ENCODE data around the gene MND1. TPM values are rescaled to one million over a fixed set of nuclear protein-coding genes. Genes with fewer than 3 reads are reported as not detected.
"Not testable (repeated sequence)": the region's sequence is repeated elsewhere in the genome, so short reads cannot be mapped to it uniquely, and the experiment has no call there.

MND1 gene
- total RNA-seq, 1 donor from 2014 or later: 2.4 TPM

- DNase-seq (ENCODE audit: low read depth): no peak
Observed at GRCh38 chr4:153440475-153440874, 96.0 kb downstream of the MND1 start.

- no peak for DNase-seq (ENCODE audit: low read depth)
Observed at GRCh38 chr4:153447175-153447905, 102.9 kb downstream of the MND1 start.

- DNase-seq (ENCODE audit: low read depth): no peak
Observed at GRCh38 chr4:153448003-153448731, 103.7 kb downstream of the MND1 start.

- DNase-seq (ENCODE audit: low read depth): no peak
Observed at GRCh38 chr4:153449338-153449737, 104.8 kb downstream of the MND1 start.

GRCh38 chr4:153450544-153450917, 106.0 kb downstream of the MND1 start:
- DNase-seq (ENCODE audit: low read depth): no peak

- DNase-seq (ENCODE audit: low read depth): not testable (repeated sequence)
Observed at GRCh38 chr4:153451145-153451544, 106.7 kb downstream of the MND1 start.

GRCh38 chr4:153451911-153452657, 107.6 kb downstream of the MND1 start:
- no peak for DNase-seq (ENCODE audit: low read depth)

- no peak for DNase-seq (ENCODE audit: low read depth)
Observed at GRCh38 chr4:153452658-153453378, 108.3 kb downstream of the MND1 start.

GRCh38 chr4:153453402-153453801, 108.9 kb downstream of the MND1 start:
- DNase-seq (ENCODE audit: low read depth): no peak

GRCh38 chr4:153458969-153459368, 114.5 kb downstream of the MND1 start:
- DNase-seq (ENCODE audit: low read depth): no peak

GRCh38 chr4:153461549-153461948, 117.1 kb downstream of the MND1 start:
- DNase-seq (ENCODE audit: low read depth): not testable (repeated sequence)

GRCh38 chr4:153464068-153464467, 119.6 kb downstream of the MND1 start:
- peak; percentile 85 for DNase-seq (ENCODE audit: low read depth)

Other genes with a start within 250 kb of the MND1 start
- 110 and 181 TPM in 2 replicates for gene TRIM2, start 140.2 kb upstream of the MND1 start, total RNA-seq
- 4.7 and 7.8 TPM in 2 replicates for gene TMEM131L, start 121.7 kb downstream of the MND1 start, total RNA-seq

All from renal cortical epithelial cell (primary cell).